ENCODE measurements around the gene DYRK1A. TPM values are rescaled to one million over a fixed set of nuclear protein-coding genes. Genes with fewer than 3 reads are reported as not detected.
"Not testable (repeated sequence)": the region's sequence is repeated elsewhere in the genome, so short reads cannot be mapped to it uniquely, and the experiment has no call there.

The DYRK1A gene
- total RNA-seq, 4 donors from 2014 or later, result 76.5 to 105 (median 91.3) TPM

DNA sequence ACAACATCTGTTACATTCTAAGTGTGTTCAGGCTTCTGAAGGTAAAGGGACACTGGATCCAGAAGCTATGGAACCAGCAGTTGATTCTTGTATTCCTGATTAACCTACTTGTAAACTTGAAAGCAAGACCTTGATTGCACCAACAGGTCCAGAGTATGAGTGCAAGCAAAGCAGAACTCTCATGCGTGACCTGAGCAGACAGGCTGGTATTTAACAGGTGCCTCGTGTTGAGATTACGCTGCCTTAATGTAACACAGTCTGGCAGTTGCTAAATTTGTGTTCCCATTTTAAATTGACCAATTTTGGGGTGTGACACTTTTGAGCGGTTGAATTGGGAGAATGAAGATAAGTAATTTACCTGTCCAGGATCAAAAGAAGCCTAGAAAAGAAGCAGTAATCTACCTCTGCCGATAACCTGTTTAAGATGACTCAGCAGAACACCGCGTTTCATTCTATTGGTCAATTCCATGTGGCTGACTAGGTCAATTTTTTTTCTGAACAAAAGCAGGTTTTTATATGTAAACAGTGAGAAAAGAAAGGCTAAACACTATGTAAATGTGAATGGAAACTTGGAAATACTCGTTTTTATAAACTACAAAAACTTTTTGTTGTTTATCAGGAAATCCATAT is 147.6 kb downstream of the DYRK1A start:
- no peak for DNase-seq (ENCODE audit: low spot score in 2 of 2)
- TF ChIP-seq POLR2AphosphoS5 (IDR thresholded peaks at IDR 0.05) (no peak), EP300 (IDR thresholded peaks at IDR 0.05) (no peak), POLR2A (IDR thresholded peaks at IDR 0.05) (no peak)
- TF ChIP-seq, protein P1, sequence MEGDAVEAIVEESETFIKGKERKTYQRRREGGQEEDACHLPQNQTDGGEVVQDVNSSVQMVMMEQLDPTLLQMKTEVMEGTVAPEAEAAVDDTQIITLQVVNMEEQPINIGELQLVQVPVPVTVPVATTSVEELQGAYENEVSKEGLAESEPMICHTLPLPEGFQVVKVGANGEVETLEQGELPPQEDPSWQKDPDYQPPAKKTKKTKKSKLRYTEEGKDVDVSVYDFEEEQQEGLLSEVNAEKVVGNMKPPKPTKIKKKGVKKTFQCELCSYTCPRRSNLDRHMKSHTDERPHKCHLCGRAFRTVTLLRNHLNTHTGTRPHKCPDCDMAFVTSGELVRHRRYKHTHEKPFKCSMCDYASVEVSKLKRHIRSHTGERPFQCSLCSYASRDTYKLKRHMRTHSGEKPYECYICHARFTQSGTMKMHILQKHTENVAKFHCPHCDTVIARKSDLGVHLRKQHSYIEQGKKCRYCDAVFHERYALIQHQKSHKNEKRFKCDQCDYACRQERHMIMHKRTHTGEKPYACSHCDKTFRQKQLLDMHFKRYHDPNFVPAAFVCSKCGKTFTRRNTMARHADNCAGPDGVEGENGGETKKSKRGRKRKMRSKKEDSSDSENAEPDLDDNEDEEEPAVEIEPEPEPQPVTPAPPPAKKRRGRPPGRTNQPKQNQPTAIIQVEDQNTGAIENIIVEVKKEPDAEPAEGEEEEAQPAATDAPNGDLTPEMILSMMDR (IDR thresholded peaks at IDR 0.05), result no peak
- H3K27me3 ChIP-seq, result no peaks in the 10 kb centered on the region
- no peaks in the 10 kb centered on the region for H3K4me1 ChIP-seq
- no peak overlapping the region for H3K4me3 ChIP-seq
- no peaks in the 10 kb centered on the region for H3K9me3 ChIP-seq
- peaks cover 66% of the 10 kb centered on the region for H3K36me3 ChIP-seq
- H3K27ac ChIP-seq, result no peak overlapping the region
- WGBS, result 84% methylated on average over 8 of the region's 8 CpGs

- Histone ChIP-seq H3K36me3 (peaks cover 37% of the 10 kb centered on the region), H3K4me3 (no peak overlapping the region), H3K27me3 (no peaks in the 10 kb centered on the region), H3K27ac (no peak overlapping the region), H3K9me3 (no peaks in the 10 kb centered on the region), H3K4me1 (no peaks in the 10 kb centered on the region)
- TF ChIP-seq POLR2AphosphoS5 (IDR thresholded peaks at IDR 0.05) (no peak), EP300 (IDR thresholded peaks at IDR 0.05) (no peak), POLR2A (IDR thresholded peaks at IDR 0.05) (no peak)
- TF ChIP-seq, protein P1 (IDR thresholded peaks at IDR 0.05), result no peak
- no peak for DNase-seq (ENCODE audit: low spot score in 2 of 2)
- WGBS, result 91% methylated on average over 7 of the region's 7 CpGs
Measured at GRCh38 chr21:37516998-37517397, 150.4 kb downstream of the DYRK1A start.

DNA sequence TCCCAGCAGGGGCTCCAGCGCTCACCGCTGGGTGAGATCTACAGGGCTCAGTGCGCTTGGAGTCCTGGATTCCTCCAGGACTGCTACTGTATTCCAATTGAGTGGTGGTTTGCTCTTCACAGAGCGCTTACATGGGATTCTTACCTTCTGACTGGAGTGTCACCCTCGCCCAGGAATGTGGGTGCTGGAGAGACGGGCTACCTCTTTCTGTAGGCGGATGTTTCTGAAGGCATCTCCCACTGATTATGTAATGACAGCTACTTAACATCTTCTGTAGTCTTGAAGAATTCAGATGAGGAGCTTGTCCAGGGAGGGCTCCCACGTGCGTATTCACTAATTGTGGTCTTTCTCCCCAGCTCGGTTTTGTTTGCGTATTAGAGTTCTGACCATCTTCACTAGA is 154.2 kb downstream of the DYRK1A start:
- TF ChIP-seq POLR2AphosphoS5 (IDR thresholded peaks at IDR 0.05), result no peak
- TF ChIP-seq POLR2A (IDR thresholded peaks at IDR 0.05), result no peak
- DNase-seq (ENCODE audit: low spot score in 2 of 2), result no peak
- no peaks in the 10 kb centered on the region for H3K27me3 ChIP-seq
- H3K4me3 ChIP-seq, result no peak overlapping the region
- H3K36me3 ChIP-seq, result peaks cover 13% of the 10 kb centered on the region
- WGBS, result 87% methylated on average over 11 of the region's 11 CpGs
- no peaks in the 10 kb centered on the region for H3K9me3 ChIP-seq
- no peaks in the 10 kb centered on the region for H3K4me1 ChIP-seq
- no peak overlapping the region for H3K27ac ChIP-seq

DNA sequence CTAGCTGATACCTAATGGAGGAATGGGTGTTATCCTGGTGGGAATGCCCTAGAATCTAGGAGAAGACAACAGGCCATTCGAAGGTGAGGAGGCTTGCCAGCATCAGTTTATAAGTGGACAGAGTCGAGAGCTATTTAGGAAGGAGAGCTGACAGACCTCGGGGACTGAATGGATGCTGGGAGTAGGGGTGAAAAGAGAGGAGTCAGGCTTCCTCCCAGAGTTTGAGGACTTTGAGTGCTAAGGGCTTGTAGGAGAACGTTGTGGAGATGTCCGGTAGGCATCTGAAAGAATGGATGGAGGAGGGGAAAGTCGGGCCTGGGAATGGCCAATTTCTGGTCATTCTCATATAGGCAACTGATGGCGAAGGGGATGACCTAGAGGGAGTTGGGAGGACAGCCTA is 155.1 kb downstream of the DYRK1A start:
- Histone ChIP-seq H3K4me1 (no peaks in the 10 kb centered on the region), H3K27ac (no peak overlapping the region), H3K4me3 (no peak overlapping the region), H3K36me3 (peaks cover 9% of the 10 kb centered on the region), H3K27me3 (no peaks in the 10 kb centered on the region), H3K9me3 (no peaks in the 10 kb centered on the region)
- no peak for TF ChIP-seq POLR2A (IDR thresholded peaks at IDR 0.05)
- TF ChIP-seq, protein P1 (IDR thresholded peaks at IDR 0.05), result no peak
- no peak for TF ChIP-seq POLR2AphosphoS5 (IDR thresholded peaks at IDR 0.05)
- no peak for TF ChIP-seq EP300 (IDR thresholded peaks at IDR 0.05)
- no peak for DNase-seq (ENCODE audit: low spot score in 2 of 2)
- 85% methylated on average over 7 of the region's 7 CpGs for WGBS

DNA sequence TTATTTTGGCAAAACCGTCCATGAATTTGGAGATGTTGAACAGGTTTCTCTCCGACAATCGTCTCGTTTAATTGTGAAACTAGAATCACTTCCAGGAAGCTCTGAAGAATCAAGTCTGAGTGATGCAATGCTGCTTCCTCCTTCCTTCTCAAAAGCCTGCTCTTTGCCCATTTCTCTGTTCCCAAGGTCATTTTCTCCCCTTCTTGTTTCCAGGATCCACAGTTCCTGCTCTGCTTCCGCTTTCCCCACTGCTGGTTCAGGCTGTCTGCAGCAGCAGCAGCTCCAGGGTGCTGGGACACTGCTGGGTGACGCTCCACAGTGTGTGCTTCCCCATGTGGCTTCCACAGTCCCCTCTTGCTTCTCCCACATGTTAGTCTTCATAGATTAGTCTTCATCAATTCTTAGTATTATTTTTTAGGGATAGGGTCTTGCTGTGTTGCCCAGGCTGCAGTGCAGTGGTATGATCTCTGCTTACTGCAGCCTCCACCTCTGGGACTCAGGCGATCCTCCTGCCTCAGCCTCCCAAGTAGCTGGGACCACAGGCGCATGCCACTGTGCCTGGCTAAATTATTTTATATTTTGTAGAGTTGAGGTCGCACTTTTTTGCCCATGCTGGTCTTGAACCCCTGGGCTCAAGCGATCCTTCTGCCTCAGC is 156.2 kb downstream of the DYRK1A start:
- H3K4me3 ChIP-seq, result no peak overlapping the region
- DNase-seq (ENCODE audit: low spot score in 2 of 2), result no peak
- peaks cover 3% of the 10 kb centered on the region for H3K36me3 ChIP-seq
- WGBS, result 86% methylated on average over 10 of the region's 10 CpGs
- H3K27me3 ChIP-seq, result no peaks in the 10 kb centered on the region
- TF ChIP-seq POLR2AphosphoS5 (IDR thresholded peaks at IDR 0.05) (no peak), POLR2A (IDR thresholded peaks at IDR 0.05) (no peak), EP300 (IDR thresholded peaks at IDR 0.05) (no peak)
- TF ChIP-seq, protein P1 (IDR thresholded peaks at IDR 0.05), result no peak
- H3K4me1 ChIP-seq, result no peaks in the 10 kb centered on the region
- no peaks in the 10 kb centered on the region for H3K9me3 ChIP-seq
- no peak overlapping the region for H3K27ac ChIP-seq

DNA sequence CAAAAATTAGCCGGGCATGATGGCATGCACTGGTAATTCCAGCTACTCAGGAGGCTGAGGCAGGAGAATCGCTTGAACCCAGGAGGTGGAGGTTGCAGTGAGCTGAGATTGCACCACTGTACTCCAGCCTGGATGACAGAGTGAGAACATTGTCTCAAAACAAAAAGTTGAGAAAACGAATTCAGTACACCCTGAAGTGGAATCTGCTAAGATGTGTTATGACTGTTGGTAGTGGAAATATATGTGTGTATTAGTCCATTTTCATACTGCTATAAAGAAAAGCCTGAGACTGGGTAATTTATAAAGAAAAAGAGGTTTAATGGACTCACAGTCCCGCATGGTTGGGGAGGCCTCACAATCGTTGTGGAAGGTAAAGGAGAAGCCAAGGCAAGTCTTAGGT is 158.4 kb downstream of the DYRK1A start:
- not testable (repeated sequence) for H3K9me3 ChIP-seq; H3K4me3 ChIP-seq; H3K27ac ChIP-seq; H3K27me3 ChIP-seq; DNase-seq (ENCODE audit: low spot score in 2 of 2); H3K36me3 ChIP-seq; H3K4me1 ChIP-seq
- 93% methylated on average over 5 of the region's 5 CpGs for WGBS

Measured in suprapubic skin (tissue), 4 donors.